ENCODE results near the gene FIP1L1.
A peak's percentile ranks its signal among the peaks of the same experiment; 100 is the strongest.

The FIP1L1 gene

DNA sequence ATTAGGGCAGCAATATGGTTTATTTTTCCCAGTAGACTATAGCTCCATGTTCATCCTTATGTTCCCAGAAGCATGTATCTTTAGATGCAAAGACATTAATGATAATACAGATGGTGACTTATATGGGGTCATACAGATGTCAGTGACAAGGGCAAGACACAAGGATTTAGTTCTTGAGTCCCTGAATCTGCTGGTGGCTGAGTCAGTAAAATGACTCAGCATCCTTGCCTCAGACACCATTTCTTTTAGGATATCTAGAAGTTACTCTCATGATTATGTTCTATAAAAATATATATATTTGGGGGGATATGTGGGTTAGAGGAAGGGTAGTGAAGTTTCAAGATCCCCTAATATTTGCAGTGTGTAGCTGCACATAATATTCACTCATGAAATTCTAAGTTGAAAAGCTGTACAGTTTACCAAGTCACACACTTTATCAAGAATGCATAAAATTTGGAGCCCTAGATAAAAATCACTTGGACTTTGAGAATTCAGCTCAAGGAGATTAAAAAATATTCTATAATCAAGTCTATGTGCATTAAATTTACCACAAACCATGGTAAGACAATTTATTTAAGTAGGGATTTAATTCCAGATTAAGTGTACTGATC is 111.9 kb downstream of the FIP1L1 start:
- H3K36me3 ChIP-seq: no peaks in the 10 kb centered on the region
- no peak overlapping the region for H3K27ac ChIP-seq
- no peaks in the 10 kb centered on the region for H3K9me3 ChIP-seq
- TF ChIP-seq, protein P1, sequence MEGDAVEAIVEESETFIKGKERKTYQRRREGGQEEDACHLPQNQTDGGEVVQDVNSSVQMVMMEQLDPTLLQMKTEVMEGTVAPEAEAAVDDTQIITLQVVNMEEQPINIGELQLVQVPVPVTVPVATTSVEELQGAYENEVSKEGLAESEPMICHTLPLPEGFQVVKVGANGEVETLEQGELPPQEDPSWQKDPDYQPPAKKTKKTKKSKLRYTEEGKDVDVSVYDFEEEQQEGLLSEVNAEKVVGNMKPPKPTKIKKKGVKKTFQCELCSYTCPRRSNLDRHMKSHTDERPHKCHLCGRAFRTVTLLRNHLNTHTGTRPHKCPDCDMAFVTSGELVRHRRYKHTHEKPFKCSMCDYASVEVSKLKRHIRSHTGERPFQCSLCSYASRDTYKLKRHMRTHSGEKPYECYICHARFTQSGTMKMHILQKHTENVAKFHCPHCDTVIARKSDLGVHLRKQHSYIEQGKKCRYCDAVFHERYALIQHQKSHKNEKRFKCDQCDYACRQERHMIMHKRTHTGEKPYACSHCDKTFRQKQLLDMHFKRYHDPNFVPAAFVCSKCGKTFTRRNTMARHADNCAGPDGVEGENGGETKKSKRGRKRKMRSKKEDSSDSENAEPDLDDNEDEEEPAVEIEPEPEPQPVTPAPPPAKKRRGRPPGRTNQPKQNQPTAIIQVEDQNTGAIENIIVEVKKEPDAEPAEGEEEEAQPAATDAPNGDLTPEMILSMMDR (IDR thresholded peaks at IDR 0.05): no peak
- no peak for DNase-seq
- no peaks in the 10 kb centered on the region for H3K27me3 ChIP-seq
- intact Hi-C loops (cut with DNase I; ENCODE audit: low total_unique reads): no loop called here
- no peak overlapping the region for H3K4me3 ChIP-seq
- H3K4me1 ChIP-seq: peaks cover 0 to 8% (median 2%) of the 10 kb centered on the region in 4 donors

DNA sequence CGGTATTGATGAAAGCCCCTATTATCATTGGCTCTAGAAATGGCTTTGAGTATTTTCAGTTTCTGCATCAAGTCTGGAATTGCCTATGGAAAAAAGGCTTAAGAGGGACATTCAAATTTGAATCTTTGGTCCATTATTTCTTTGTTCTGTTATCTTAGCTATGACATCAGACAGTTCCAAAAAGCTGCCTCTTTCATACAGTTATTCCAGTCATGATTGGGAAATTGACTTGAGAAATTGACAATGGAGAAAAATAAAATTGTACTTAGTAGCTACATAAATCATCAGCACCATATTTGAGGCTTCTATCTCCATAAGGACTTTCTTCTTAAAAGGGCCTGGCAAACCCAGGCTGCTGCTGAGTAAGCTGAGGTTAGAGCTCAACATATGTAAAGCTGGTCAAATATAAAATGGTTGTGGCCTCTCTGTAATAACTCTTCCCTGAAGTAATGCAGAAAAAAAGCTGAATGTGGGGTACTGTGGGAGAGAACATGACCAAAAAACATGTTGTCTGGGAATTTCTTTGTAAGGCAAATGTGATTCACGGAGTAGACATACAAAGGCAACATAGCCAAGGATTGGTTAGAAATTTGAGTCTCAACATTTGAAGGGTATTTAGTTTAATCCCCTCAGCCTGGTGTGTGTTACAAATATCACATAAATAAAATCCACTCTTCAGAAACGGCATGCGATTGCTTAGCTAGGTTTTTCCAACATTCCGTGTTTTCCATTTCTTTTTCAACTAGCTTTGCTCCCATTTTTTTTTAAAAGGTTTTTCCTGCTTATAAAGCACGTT is 112.9 kb downstream of the FIP1L1 start:
- peaks cover 0 to 8% (median 2%) of the 10 kb centered on the region in 4 donors for H3K4me1 ChIP-seq
- H3K9me3 ChIP-seq: no peaks in the 10 kb centered on the region
- H3K27ac ChIP-seq: no peak overlapping the region
- TF ChIP-seq, protein P1 (IDR thresholded peaks at IDR 0.05): no peak
- intact Hi-C loops (cut with DNase I; ENCODE audit: low total_unique reads): no loop called here
- H3K36me3 ChIP-seq: no peaks in the 10 kb centered on the region
- no peak overlapping the region for H3K4me3 ChIP-seq
- H3K27me3 ChIP-seq: no peaks in the 10 kb centered on the region
- no peak for DNase-seq

DNA sequence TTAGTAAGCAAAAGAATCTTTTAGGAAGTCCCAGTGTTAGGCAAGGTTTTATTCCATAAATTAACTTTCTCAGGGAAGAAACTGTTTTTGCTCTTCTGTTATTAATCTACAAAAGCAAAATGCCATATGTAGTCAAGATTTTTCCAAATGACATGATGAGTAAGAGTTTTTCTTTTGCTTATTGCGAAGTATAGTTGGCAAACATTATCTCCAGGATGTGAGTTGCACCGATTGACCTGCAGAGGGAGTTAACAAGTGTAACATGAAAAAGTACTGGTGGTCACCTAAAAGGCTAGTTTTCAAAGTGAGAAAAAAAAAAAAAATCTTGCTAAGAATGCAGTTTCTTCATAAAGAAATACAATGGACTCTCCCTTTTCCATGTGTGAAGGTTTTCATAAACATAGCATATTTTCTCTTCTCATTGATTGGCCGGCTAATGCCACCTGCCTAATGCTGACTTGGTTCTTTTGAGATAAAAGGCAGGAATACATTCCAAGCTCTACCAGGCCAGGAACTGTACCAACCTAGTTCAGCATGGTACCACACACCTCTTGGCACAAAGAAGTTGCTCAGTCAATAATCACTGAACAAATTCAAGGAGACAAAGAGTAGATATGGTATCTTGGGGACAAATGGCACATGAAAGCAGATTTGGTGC is 113.7 kb downstream of the FIP1L1 start:
- Histone ChIP-seq H3K27ac (no peak overlapping the region), H3K27me3 (no peaks in the 10 kb centered on the region), H3K9me3 (no peaks in the 10 kb centered on the region), H3K36me3 (peaks cover 0 to 3% (median 0%) of the 10 kb centered on the region in 3 donors), H3K4me3 (no peak overlapping the region), H3K4me1 (peaks cover 0 to 8% (median 2%) of the 10 kb centered on the region in 4 donors)
- TF ChIP-seq, protein P1 (IDR thresholded peaks at IDR 0.05): peak; percentile 64 to 70
- intact Hi-C loops (cut with DNase I; ENCODE audit: low total_unique reads): no loop called here
- peak in 1 of 2 donors; percentile 69 for DNase-seq

DNA sequence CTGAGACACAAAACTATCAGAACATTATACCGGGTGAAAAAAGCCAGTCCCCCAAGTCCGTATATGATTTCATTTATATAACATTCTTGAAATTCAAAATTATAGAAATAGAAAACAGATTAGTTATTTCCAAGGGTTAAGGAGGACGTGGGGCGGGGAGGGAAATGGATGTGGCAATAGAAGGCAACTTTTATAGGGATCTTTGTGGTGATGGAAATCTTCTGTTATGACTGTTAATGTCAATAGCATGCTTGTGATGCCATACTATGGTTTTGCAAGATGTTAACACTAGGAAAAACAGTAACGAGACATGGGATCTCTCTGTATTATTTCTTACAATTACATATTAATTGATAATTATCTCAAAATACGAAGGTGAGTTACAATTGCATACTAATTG is 117.4 kb downstream of the FIP1L1 start:
- peaks cover 0 to 33% (median 4%) of the 10 kb centered on the region in 4 donors for H3K4me1 ChIP-seq
- no peaks in the 10 kb centered on the region for H3K9me3 ChIP-seq
- no peak for DNase-seq
- no peak overlapping the region for H3K27ac ChIP-seq
- intact Hi-C loops (cut with DNase I; ENCODE audit: low total_unique reads): no loop called here
- no peaks in the 10 kb centered on the region for H3K27me3 ChIP-seq
- no peak overlapping the region for H3K4me3 ChIP-seq
- H3K36me3 ChIP-seq: peaks cover 0 to 3% (median 0%) of the 10 kb centered on the region in 3 donors
- TF ChIP-seq, protein P1 (IDR thresholded peaks at IDR 0.05): no peak

DNA sequence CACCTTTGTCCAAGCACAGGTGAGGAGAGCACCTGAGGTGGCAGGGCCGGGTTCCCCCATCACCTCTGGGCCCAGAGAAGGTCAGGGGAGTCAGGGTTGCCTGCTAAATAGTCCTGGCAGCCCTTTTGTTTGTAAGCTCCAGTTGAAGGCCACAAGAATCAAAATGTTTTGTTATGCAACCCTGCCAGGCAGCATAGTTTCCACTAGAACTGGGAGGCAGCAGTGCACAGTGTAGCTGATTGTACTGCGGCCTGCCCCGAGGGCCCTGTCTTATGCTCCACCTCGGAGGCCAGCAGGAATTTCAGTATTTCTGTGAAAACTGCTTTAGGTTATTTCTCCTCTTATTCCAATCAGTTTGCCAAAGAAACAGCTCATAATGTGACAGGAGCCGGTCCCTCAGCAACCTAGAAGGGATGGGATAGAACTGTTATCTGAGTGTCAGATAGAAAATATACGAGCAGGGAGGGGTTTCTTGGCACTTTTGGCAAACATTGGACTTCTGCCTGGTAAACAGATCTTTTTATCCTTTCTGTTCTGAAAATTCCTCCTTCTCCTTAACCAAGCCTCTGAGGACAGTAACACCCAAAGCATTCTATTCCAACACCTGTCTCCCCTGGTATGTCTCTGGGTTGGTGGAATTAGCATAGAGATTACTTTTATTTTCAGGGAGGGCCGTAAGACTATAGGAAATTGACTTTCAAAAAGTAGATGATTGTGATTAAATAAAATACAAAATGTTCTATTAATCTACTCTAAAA is 120.2 kb downstream of the FIP1L1 start:
- TF ChIP-seq, protein P1 (IDR thresholded peaks at IDR 0.05): no peak
- peak overlapping the region; percentile 55 to 65 for H3K27ac ChIP-seq
- no peak overlapping the region for H3K4me3 ChIP-seq
- H3K4me1 ChIP-seq: peaks cover 0 to 25% (median 2%) of the 10 kb centered on the region in 4 donors
- H3K9me3 ChIP-seq: no peaks in the 10 kb centered on the region
- DNase-seq: peak; percentile 71 to 76
- H3K36me3 ChIP-seq: peaks cover 0 to 3% (median 0%) of the 10 kb centered on the region in 3 donors
- H3K27me3 ChIP-seq: no peaks in the 10 kb centered on the region
- intact Hi-C loops (cut with DNase I; ENCODE audit: low total_unique reads): no loop called here

Data from tibial artery (tissue), 4 donors.